Endothelial cell of umbilical vein (primary cell): Measurements from ENCODE around the gene UNKL. TPM values are rescaled to one million over a fixed set of nuclear protein-coding genes. Genes with fewer than 3 reads are reported as not detected.

Experiments
- BruUV-seq: library from RNA; stranded (reverse); fragments of 400-500 nt; replicated peaks from 2 replicates; lab custom pipeline; 2021; lab: Mats Ljungman, UMichigan
- CTCF ChIA-PET: fragments of 300-600, 350-600 bp; sonication (Branson Sonifier 250); formaldehyde crosslinking; loops from one replicate; lab custom pipeline; 2021; ENCODE audit warnings: antibody characterized with exemption, inconsistent platforms; lab: Charles Lee
- POLR2A ChIA-PET: fragments of 300-600, 350-600 bp; sonication (Branson Sonifier 250); formaldehyde crosslinking; loops from one replicate; lab custom pipeline; 2021; ENCODE audit warnings: antibody characterized with exemption, inconsistent platforms; lab: Charles Lee
- DNase-seq: peaks from one replicate; pipeline ENCODE4 v3.0.0-alpha.2; 2011; ENCODE audit warnings: low read depth, low spot score
- FAIRE-seq: peaks from 2 replicates; lab custom pipeline; 2011; peaks lifted over from hg19 to GRCh38; lab: Jason Lieb, UNC
- H2AFZ ChIP-seq: 2 replicates; pipeline ENCODE4 v1.6.0; 2012; ENCODE audit warnings: low read depth, low read length, control low read depth, inconsistent platforms
- H3K27ac ChIP-seq: 2 replicates; pipeline ENCODE4 v1.5.1; 2011; ENCODE audit warnings: low read depth, mild to moderate bottlenecking, control low read depth, low read length, moderate library complexity; ENCODE audit not compliant: insufficient read depth
- H3K27me3 ChIP-seq, 2 experiments: 2 replicates each; pipeline versions ENCODE4 v1.6.0 to v1.6.1; 2011; ENCODE audit warnings: low read length in 2 of 2, mixed read lengths in 1 of 2; ENCODE audit not compliant: control insufficient read depth in 2 of 2, insufficient read depth in 2 of 2
- H3K36me3 ChIP-seq, 2 experiments: 2 replicates in 1 of 2; 3 replicates in 1 of 2; pipeline ENCODE4 v1.5.1; 2011; ENCODE audit warnings: low read length in 2 of 2, mild to moderate bottlenecking in 1 of 2, moderate library complexity in 1 of 2; ENCODE audit not compliant: control insufficient read depth in 2 of 2, insufficient read depth in 2 of 2; ENCODE audit errors: extremely low read depth in 1 of 2
- H3K4me1 ChIP-seq: 3 replicates; pipeline ENCODE4 v1.5.1; 2011; ENCODE audit warnings: mild to moderate bottlenecking, low read length; ENCODE audit not compliant: control insufficient read depth, insufficient read depth; ENCODE audit errors: extremely low read depth
- H3K4me2 ChIP-seq: 2 replicates; pipeline ENCODE4 v1.6.1; 2011; ENCODE audit warnings: low read length, control low read depth, mixed read lengths; ENCODE audit not compliant: insufficient read depth
- H3K4me3 ChIP-seq, 3 experiments: fragments of 200-600 bp in 1 of 3; sonication (generic), shearing (Covaris generic) in 1 of 3; replicated peaks in 1 of 3; 2 replicates each; pipeline ENCODE4 v1.5.1; 2011 to 2016; ENCODE audit warnings: control low read depth in 3 of 3, low read length in 3 of 3, mild to moderate bottlenecking in 2 of 3, inconsistent platforms in 1 of 3, low read depth in 1 of 3, moderate library complexity in 1 of 3; ENCODE audit not compliant: insufficient read depth in 1 of 3
- H3K79me2 ChIP-seq: 2 replicates; pipeline ENCODE4 v1.6.0; 2012; ENCODE audit warnings: low read length, inconsistent platforms; ENCODE audit not compliant: control insufficient read depth, insufficient read depth
- H3K9ac ChIP-seq: replicated peaks from 2 replicates; pipeline ENCODE3; 2011; ENCODE audit warnings: low read length, control low read depth; ENCODE audit not compliant: insufficient read depth; ENCODE audit errors: extremely low read depth
- H3K9me1 ChIP-seq: replicated peaks from 3 replicates; pipeline ENCODE4 v1.6.0; 2011; ENCODE audit warnings: mild to moderate bottlenecking, low read length; ENCODE audit not compliant: control insufficient read depth, insufficient read depth; ENCODE audit errors: extremely low read depth
- H3K9me3 ChIP-seq: replicated peaks from 2 replicates; pipeline ENCODE4 v1.5.1; 2012; ENCODE audit warnings: low read length, inconsistent platforms; ENCODE audit not compliant: control insufficient read depth, insufficient read depth
- H4K20me1 ChIP-seq: replicated peaks from 2 replicates; pipeline ENCODE3; 2011; ENCODE audit warnings: mild to moderate bottlenecking, low read length; ENCODE audit not compliant: control insufficient read depth, insufficient read depth; ENCODE audit errors: extremely low read depth
- CTCF ChIP-seq, 2 donors: IDR thresholded peaks; 1 replicate in 1 of 2; 2 replicates in 1 of 2; pipeline ENCODE4 v1.5.1; 2011; ENCODE audit warnings: low read length in 2 of 2, mild to moderate bottlenecking in 2 of 2, moderate library complexity in 2 of 2, control low read depth in 1 of 2, inconsistent platforms in 1 of 2, low read depth in 1 of 2; ENCODE audit not compliant: insufficient read depth in 1 of 2; ENCODE audit errors: extremely low read depth in 1 of 2
- EZH2 ChIP-seq: IDR thresholded peaks from 2 replicates; pipeline ENCODE4 v1.6.1; 2012; ENCODE audit warnings: borderline replicate concordance, low read depth, mild to moderate bottlenecking, moderate library complexity, low read length, inconsistent platforms; ENCODE audit not compliant: severe bottlenecking
- FOS ChIP-seq: IDR thresholded peaks from 2 replicates; pipeline ENCODE4 v1.6.1; 2011; ENCODE audit warnings: mild to moderate bottlenecking, low read length, moderate library complexity, borderline replicate concordance; ENCODE audit not compliant: insufficient read depth
- GATA2 ChIP-seq: IDR thresholded peaks from 2 replicates; pipeline ENCODE4 v1.7.0; 2011; ENCODE audit warnings: low read depth, mild to moderate bottlenecking, moderate library complexity, mixed read lengths, low read length; ENCODE audit not compliant: insufficient read length, insufficient read depth
- JUN ChIP-seq: IDR thresholded peaks from 2 replicates; pipeline ENCODE4 v1.6.1; 2011; ENCODE audit warnings: borderline replicate concordance, low read depth; ENCODE audit not compliant: insufficient read length, insufficient read depth
- MYC ChIP-seq: IDR thresholded peaks from one replicate; pipeline ENCODE4 v1.6.1; 2011; ENCODE audit warnings: mild to moderate bottlenecking, low read depth, low read length
- POLR2A ChIP-seq: IDR thresholded peaks from 2 replicates; pipeline ENCODE4 v1.6.1; 2012; ENCODE audit warnings: low read depth, mild to moderate bottlenecking, control low read depth, low read length
- POLR2AphosphoS5 ChIP-seq: IDR thresholded peaks from 2 replicates; pipeline ENCODE4 v1.6.1; 2012; ENCODE audit warnings: low read depth, mild to moderate bottlenecking, control low read depth, low read length, moderate library complexity; ENCODE audit not compliant: insufficient read depth
- dilution Hi-C: fragments of 300-500 bp; cut with MboI; formaldehyde crosslinking; loops from one replicate; pipeline ENCODE4 v1.15.0; 2019; ENCODE audit warnings: low sequenced_read_pairs; ENCODE audit not compliant: extremely low pct_ligation_motif_present
- intact Hi-C: fragments of 100-400 bp; cut with micrococcal nuclease; formaldehyde crosslinking; loops from one replicate; pipeline ENCODE4 v1.10.0; 2022
- polyA plus RNA-seq, 4 experiments: library from polyadenylated mRNA; depleted of rRNA in 3 of 4; stranded (reverse) in 3 of 4; unstranded in 1 of 4; fragments of >200 nt; gene quantifications; 2 replicates each; pipeline versions ENCODE4 v1.2.1 to v1.2.3, GENCODE V29; 2011 to 2012; ENCODE audit warnings: missing spikeins in 1 of 4
- total RNA-seq: library from RNA; stranded (reverse); gene quantifications from 2 replicates; pipeline ENCODE4 v1.2.3, GENCODE V29; 2021
- TF ChIP-seq, protein P1 (sequence below): IDR thresholded peaks from 2 replicates; pipeline ENCODE4 v1.6.1; 2011; ENCODE audit not compliant: insufficient read depth, insufficient read length

The UNKL gene
- total and polyA plus RNA-seq, 2 donors (not counting 3 experiments of a cell fraction or from before 2014, with no cell fraction given): 17.1 to 32.8 TPM

- no TSS peak for BruUV-seq
- Histone ChIP-seq H2AFZ (no peak overlapping the region), H3K27me3 (no peaks in the 10 kb centered on the region), H3K79me2 (no peaks in the 10 kb centered on the region), H3K9me3 (no peaks in the 10 kb centered on the region), H3K4me2 (no peak overlapping the region), H4K20me1 (no peaks in the 10 kb centered on the region), H3K4me3 (no peak overlapping the region), H3K4me1 (no peaks in the 10 kb centered on the region), H3K27ac (no peak overlapping the region), H3K9ac (no peak overlapping the region), H3K36me3 (no peaks in the 10 kb centered on the region), H3K9me1 (no peaks in the 10 kb centered on the region)
- dilution Hi-C loops: no loop called here
- TF ChIP-seq GATA2 (no peak), MYC (no peak)
- intact Hi-C loops: no loop called here
- DNase-seq (no peak), FAIRE-seq (no peak)
- ChIA-PET POLR2A (no interaction called here), CTCF (interaction anchor here (0.8 kb wide), 1 partner anchor 15 kb away, joined by 3 read pairs; no protein-coding TSS in a partner anchor)
Observed at GRCh38 chr16:1343428-1344242, 70.9 kb downstream of the UNKL start.

- no peaks in the 10 kb centered on the region for H3K9me1 ChIP-seq
- H3K27me3 ChIP-seq: no peaks in the 10 kb centered on the region
- intact Hi-C loops: no loop called here
- no TSS peak for BruUV-seq
- FAIRE-seq: peak; percentile 94
- no peaks in the 10 kb centered on the region for H3K79me2 ChIP-seq
- TF ChIP-seq POLR2A (no peak), FOS (no peak), CTCF (IDR thresholded peaks at IDR 0.05; ENCODE audit: extremely low read depth in 1 of 2, insufficient read depth in 1 of 2, low read depth in 1 of 2, low read length in 2 of 2) (no peak), EZH2 (no peak), GATA2 (no peak), MYC (no peak), POLR2AphosphoS5 (no peak), JUN (no peak)
- TF ChIP-seq, protein P1, sequence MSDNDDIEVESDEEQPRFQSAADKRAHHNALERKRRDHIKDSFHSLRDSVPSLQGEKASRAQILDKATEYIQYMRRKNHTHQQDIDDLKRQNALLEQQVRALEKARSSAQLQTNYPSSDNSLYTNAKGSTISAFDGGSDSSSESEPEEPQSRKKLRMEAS: no peak
- ChIA-PET POLR2A (interaction anchor here (0.6 kb wide), 1 partner anchor 1107 kb away, joined by 4 read pairs; no protein-coding TSS in a partner anchor), CTCF (interaction anchor here (0.8 kb wide), 1 partner anchor 16 kb away, joined by 3 read pairs; no protein-coding TSS in a partner anchor)
- peak; percentile 93 for DNase-seq
- H3K4me2 ChIP-seq: no peak overlapping the region
- no peak overlapping the region for H3K4me3 ChIP-seq
- H3K9ac ChIP-seq: no peak overlapping the region
- no peaks in the 10 kb centered on the region for H3K9me3 ChIP-seq
- dilution Hi-C loops: no loop called here
- H4K20me1 ChIP-seq: no peaks in the 10 kb centered on the region
- H3K4me1 ChIP-seq: no peaks in the 10 kb centered on the region
- H3K36me3 ChIP-seq: no peaks in the 10 kb centered on the region
- H3K27ac ChIP-seq: no peak overlapping the region
- no peak overlapping the region for H2AFZ ChIP-seq
Observed at GRCh38 chr16:1342526-1343427, 71.7 kb downstream of the UNKL start.
